Subcutaneous abdominal adipose tissue (tissue), 5 donors: Measurements from ENCODE around the gene CAMKMT.

ENCODE experiments used
- H3K27ac ChIP-seq: one replicate; pipeline ENCODE4 v1.7.0; 2013; ENCODE audit warnings: low read depth, mild to moderate bottlenecking, inconsistent platforms, low read length, moderate library complexity
- H3K27me3 ChIP-seq, 5 donors: one replicate each; pipeline ENCODE4 v1.7.0; 2013; ENCODE audit warnings: low read length in 5 of 5, inconsistent platforms in 1 of 5; ENCODE audit not compliant: control insufficient read depth in 5 of 5, insufficient read depth in 4 of 5
- H3K36me3 ChIP-seq, 5 donors: one replicate each; pipeline ENCODE4 v1.7.0; 2013; ENCODE audit warnings: low read length in 5 of 5; ENCODE audit not compliant: control insufficient read depth in 5 of 5, insufficient read depth in 5 of 5
- H3K4me1 ChIP-seq, 5 donors: one replicate each; pipeline ENCODE4 v1.7.0; 2013; ENCODE audit warnings: low read length in 5 of 5, mild to moderate bottlenecking in 3 of 5, moderate library complexity in 1 of 5; ENCODE audit not compliant: control insufficient read depth in 5 of 5, insufficient read depth in 5 of 5
- H3K4me3 ChIP-seq, 5 donors: one replicate each; pipeline ENCODE4 v1.7.0; 2013; ENCODE audit warnings: low read length in 5 of 5, low read depth in 1 of 5
- H3K9ac ChIP-seq, 5 donors: one replicate each; pipeline ENCODE4 v1.7.0; 2013; ENCODE audit warnings: low read length in 5 of 5, mild to moderate bottlenecking in 4 of 5, moderate library complexity in 3 of 5
- H3K9me3 ChIP-seq, 5 donors: one replicate each; pipeline ENCODE4 v1.7.0; 2013; ENCODE audit warnings: low read length in 5 of 5; ENCODE audit not compliant: control insufficient read depth in 5 of 5
- donor health status: healthy.
- donor health status: healthy.
- donor health status: healthy.
- donor health status: healthy.
- donor health status: healthy.

The CAMKMT gene

DNA sequence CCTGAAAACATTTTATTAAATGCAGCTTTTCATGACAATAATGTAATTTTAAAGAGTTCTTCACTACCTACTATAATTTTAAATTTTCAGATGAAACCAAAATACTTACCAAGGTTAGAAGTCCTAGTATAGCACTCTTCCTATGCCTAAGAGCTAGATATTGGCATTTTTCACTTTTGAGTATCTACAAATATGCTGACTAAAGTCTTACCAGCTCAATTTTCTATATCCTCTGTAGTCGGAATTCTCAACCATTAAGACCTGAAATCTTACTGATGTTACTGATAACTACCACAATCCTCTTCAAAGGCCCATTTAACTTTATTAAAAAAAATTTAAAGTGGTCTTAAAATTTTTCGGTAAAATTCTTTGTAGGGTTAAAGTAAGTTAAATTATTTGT lies 32.4 kb upstream of the CAMKMT start:
- H3K36me3 ChIP-seq: peaks cover 27 to 54% (median 34%) of the 10 kb centered on the region in 5 donors

DNA sequence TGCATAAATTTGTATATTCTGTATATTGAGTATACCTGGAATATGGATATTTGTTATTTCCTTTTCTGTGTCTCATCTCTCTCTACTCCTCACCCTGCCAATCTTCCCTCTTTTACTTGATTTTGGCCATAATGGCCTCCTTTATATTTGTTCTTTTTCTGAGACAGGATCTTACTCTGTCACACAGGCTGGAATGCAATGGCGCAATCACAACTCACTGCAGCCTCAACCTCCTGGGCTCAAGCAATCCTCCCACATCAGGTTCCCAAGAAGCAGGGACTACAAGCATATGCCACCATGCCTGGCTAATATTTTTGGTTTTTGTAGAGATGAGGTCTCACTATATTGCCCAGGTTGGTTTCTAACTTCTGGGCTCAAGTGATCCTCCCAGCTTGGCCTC lies 30.9 kb upstream of the CAMKMT start:
- no peaks in the 10 kb centered on the region for H3K9me3 ChIP-seq
- no peak overlapping the region for H3K9ac ChIP-seq
- no peaks in the 10 kb centered on the region for H3K27me3 ChIP-seq
- peaks cover 25 to 54% (median 35%) of the 10 kb centered on the region in 5 donors for H3K36me3 ChIP-seq
- H3K27ac ChIP-seq: no peak overlapping the region
- no peaks in the 10 kb centered on the region for H3K4me1 ChIP-seq
- no peak overlapping the region for H3K4me3 ChIP-seq

More for the DNA sequence above, 32.4 kb upstream of the CAMKMT start:
- Histone ChIP-seq H3K9me3 (no peaks in the 10 kb centered on the region), H3K27me3 (no peaks in the 10 kb centered on the region), H3K4me1 (peaks cover 0 to 8% (median 4%) of the 10 kb centered on the region in 5 donors), H3K4me3 (no peak overlapping the region), H3K9ac (no peak overlapping the region), H3K27ac (no peak overlapping the region)

DNA sequence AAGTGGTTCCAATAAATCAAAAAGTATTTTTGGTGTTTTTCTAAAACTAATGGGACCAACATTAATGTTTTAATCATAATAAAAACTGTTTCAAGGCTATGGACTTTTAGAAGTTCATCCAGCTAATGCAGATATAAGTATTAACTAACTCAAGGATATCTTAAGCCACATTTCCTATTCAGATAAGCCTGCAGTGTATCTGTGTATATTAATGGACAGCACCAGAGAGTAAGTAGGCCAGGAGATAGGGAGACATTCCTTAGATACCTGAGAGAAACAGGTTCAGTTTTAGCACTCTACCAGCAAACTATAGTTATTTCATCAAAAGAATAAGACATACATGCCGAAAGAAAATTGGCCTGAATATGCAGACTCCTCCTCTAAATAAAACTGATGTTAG lies 27.8 kb upstream of the CAMKMT start:
- Histone ChIP-seq H3K27ac (no peak overlapping the region), H3K9ac (no peak overlapping the region), H3K4me1 (no peaks in the 10 kb centered on the region), H3K9me3 (no peaks in the 10 kb centered on the region), H3K27me3 (no peaks in the 10 kb centered on the region), H3K4me3 (no peak overlapping the region), H3K36me3 (peaks cover 36 to 56% (median 37%) of the 10 kb centered on the region in 5 donors)

DNA sequence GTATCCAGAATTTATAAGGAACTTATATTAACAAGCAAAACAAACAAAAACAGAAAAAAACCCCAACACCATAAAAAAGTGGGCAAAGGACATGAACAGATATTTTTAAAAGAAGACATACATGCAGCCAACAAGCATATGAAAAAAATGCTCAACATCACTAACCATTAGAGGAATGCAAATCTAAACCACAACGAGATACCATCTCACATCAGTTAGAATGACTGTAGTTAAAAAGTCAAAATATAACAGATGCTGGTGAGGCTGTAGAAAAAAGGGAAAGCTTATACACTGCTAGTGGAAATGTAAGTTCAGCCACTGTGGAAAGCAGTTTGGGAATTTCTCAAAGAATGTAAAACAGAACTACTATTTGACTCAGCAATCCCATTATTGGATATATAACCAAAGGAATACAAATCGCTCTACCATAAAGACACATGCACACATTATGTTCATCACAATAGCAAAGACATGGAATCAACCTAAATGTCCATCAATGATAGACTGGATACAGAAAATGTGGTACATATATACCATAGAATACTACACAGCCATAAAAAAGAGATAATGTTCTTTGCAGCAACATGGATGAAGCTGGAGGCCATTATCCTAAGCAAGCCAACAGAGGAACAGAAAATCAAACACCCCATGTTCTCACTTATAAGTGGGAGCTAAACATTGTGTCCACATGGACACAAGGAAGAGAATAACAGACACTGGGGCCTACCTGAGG lies 25.8 kb upstream of the CAMKMT start:
- H3K4me3 ChIP-seq: no peak overlapping the region
- H3K4me1 ChIP-seq: no peaks in the 10 kb centered on the region
- H3K27ac ChIP-seq: no peak overlapping the region
- H3K27me3 ChIP-seq: no peaks in the 10 kb centered on the region
- peaks cover 35 to 58% (median 36%) of the 10 kb centered on the region in 5 donors for H3K36me3 ChIP-seq
- H3K9me3 ChIP-seq: no peaks in the 10 kb centered on the region
- no peak overlapping the region for H3K9ac ChIP-seq

GRCh38 chr2:44342854-44343253 lies 18.9 kb upstream of the CAMKMT start:
- Histone ChIP-seq H3K27ac (no peak overlapping the region), H3K4me3 (no peak overlapping the region), H3K4me1 (peaks cover 0 to 8% (median 0%) of the 10 kb centered on the region in 5 donors), H3K9ac (no peak overlapping the region), H3K36me3 (peaks cover 17 to 47% (median 35%) of the 10 kb centered on the region in 5 donors), H3K9me3 (no peaks in the 10 kb centered on the region), H3K27me3 (no peaks in the 10 kb centered on the region)

GRCh38 chr2:44347526-44347925 lies 14.2 kb upstream of the CAMKMT start:
- Histone ChIP-seq H3K9ac (no peak overlapping the region), H3K9me3 (no peaks in the 10 kb centered on the region), H3K27ac (peak overlapping the region; percentile 58), H3K36me3 (peaks cover 0 to 20% (median 12%) of the 10 kb centered on the region in 5 donors), H3K4me3 (no peak overlapping the region), H3K27me3 (no peaks in the 10 kb centered on the region), H3K4me1 (peaks cover 0 to 33% (median 24%) of the 10 kb centered on the region in 5 donors)

DNA sequence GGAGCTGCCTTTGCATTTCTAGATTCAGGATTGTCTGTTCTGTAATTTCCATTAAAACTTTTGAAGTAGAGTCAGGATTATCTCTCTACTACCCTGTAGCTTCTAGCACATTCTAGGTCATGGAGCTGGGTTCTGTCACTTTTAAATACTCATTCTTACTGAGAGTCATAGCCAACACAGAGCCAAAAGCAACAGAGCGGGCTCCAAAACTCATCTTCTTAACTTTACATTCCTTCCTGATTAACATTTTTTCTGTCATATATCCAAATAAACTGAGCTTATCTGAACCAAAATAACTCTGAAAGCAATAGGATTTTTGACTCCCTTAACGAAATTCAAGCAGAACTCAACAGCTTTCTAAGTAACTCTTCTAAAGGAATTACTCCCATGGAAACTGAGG lies 13.3 kb upstream of the CAMKMT start:
- no peak overlapping the region for H3K4me3 ChIP-seq
- peaks cover 0 to 34% (median 24%) of the 10 kb centered on the region in 5 donors for H3K4me1 ChIP-seq
- peak overlapping the region in 1 of 5 donors; percentile 5 for H3K9ac ChIP-seq
- H3K27ac ChIP-seq: peak overlapping the region; percentile 63
- no peaks in the 10 kb centered on the region for H3K9me3 ChIP-seq
- H3K36me3 ChIP-seq: peaks cover 0 to 14% (median 7%) of the 10 kb centered on the region in 5 donors
- no peaks in the 10 kb centered on the region for H3K27me3 ChIP-seq

GRCh38 chr2:44349506-44349905 lies 12.2 kb upstream of the CAMKMT start:
- peaks cover 0 to 34% (median 24%) of the 10 kb centered on the region in 5 donors for H3K4me1 ChIP-seq
- no peak overlapping the region for H3K9ac ChIP-seq
- H3K4me3 ChIP-seq: no peak overlapping the region
- H3K27ac ChIP-seq: no peak overlapping the region
- H3K36me3 ChIP-seq: peaks cover 0 to 7% (median 2%) of the 10 kb centered on the region in 5 donors
- H3K27me3 ChIP-seq: no peaks in the 10 kb centered on the region
- no peaks in the 10 kb centered on the region for H3K9me3 ChIP-seq

DNA sequence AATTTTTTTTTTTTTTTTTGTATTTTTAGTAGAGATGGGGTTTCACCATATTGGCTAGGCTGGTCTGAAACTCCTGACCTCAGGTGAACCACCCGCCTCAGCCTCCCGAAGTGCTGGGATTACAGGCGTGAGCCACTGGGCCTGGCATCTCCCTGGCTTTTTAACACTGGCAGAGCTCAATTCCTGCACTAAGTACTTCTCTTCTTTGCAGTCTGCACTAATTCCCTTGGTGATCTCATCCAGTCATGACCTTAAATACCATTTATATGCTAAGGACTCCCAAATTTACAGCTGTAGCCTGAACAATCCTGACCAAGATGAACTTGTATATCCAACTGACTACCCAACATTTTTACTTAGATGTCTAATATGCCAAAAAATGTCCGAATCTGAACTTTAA lies 10.7 kb upstream of the CAMKMT start:
- H3K27ac ChIP-seq: peak overlapping the region; percentile 71

DNA sequence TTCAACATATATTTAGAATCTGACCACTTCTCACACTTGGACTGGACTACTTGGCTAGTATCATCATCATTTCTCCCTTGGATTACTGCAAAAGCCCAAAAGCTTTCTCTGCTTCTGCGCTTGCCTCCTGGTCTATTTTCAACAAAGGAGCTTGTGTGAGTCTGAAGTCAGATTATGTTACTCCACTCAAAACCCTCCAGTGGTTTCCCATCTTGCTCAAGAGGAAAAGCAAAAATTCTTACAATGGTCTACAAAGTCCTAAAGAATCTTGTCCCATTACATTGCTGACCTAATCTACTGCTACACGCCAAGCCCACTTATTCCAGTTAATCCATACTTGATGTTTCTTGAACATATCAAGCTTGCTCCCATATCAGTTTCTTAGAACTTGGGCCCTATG lies 10.1 kb upstream of the CAMKMT start:
- Histone ChIP-seq H3K27me3 (no peaks in the 10 kb centered on the region), H3K36me3 (no peaks in the 10 kb centered on the region), H3K4me1 (peaks cover 0 to 34% (median 24%) of the 10 kb centered on the region in 5 donors), H3K9me3 (no peaks in the 10 kb centered on the region), H3K27ac (peak overlapping the region; percentile 71), H3K9ac (no peak overlapping the region), H3K4me3 (no peak overlapping the region)

More for the DNA sequence above, 10.7 kb upstream of the CAMKMT start:
- Histone ChIP-seq H3K9me3 (no peaks in the 10 kb centered on the region), H3K9ac (no peak overlapping the region), H3K36me3 (no peaks in the 10 kb centered on the region), H3K27me3 (no peaks in the 10 kb centered on the region), H3K4me1 (peaks cover 0 to 34% (median 24%) of the 10 kb centered on the region in 5 donors), H3K4me3 (no peak overlapping the region)
